Measurements from ENCODE around the gene BCORL1.

Gene BCORL1

GRCh38 chrX:130009658-130010223, 27.3 kb downstream of the BCORL1 start:
- no peak for DNase-seq

- DNase-seq, result no peak
Observed at GRCh38 chrX:130012683-130013082, 30.2 kb downstream of the BCORL1 start.

GRCh38 chrX:130013661-130014060, 31.2 kb downstream of the BCORL1 start:
- no peak for DNase-seq

- DNase-seq, result no peak
Observed at GRCh38 chrX:130014356-130014755, 31.9 kb downstream of the BCORL1 start.

GRCh38 chrX:130014770-130015169, 32.3 kb downstream of the BCORL1 start:
- DNase-seq, result no peak

GRCh38 chrX:130015181-130015580, 32.7 kb downstream of the BCORL1 start:
- DNase-seq, result no peak

GRCh38 chrX:130018143-130018542, 35.7 kb downstream of the BCORL1 start:
- no peak for DNase-seq

- DNase-seq, result no peak
Observed at GRCh38 chrX:130020661-130021324, 38.4 kb downstream of the BCORL1 start.

GRCh38 chrX:130024127-130024526, 41.7 kb downstream of the BCORL1 start:
- DNase-seq, result peak in 5 of 14 donors; percentile 13 to 30 (median 19)

GRCh38 chrX:130025256-130025655, 42.8 kb downstream of the BCORL1 start:
- DNase-seq, result no peak

GRCh38 chrX:130027569-130027968, 45.1 kb downstream of the BCORL1 start:
- no peak for DNase-seq

GRCh38 chrX:130028196-130028595, 45.8 kb downstream of the BCORL1 start:
- DNase-seq, result peak in 1 of 14 donors; percentile 3

GRCh38 chrX:130030826-130031225, 48.4 kb downstream of the BCORL1 start:
- peak in 6 of 14 donors; percentile 3 to 39 (median 14) for DNase-seq

GRCh38 chrX:130032552-130032951, 50.1 kb downstream of the BCORL1 start:
- no peak for DNase-seq

- DNase-seq, result no peak
Observed at GRCh38 chrX:130034178-130034577, 51.7 kb downstream of the BCORL1 start.

- no peak for DNase-seq
Observed at GRCh38 chrX:130039847-130040246, 57.4 kb downstream of the BCORL1 start.

GRCh38 chrX:130047416-130047815, 65.0 kb downstream of the BCORL1 start:
- no peak for DNase-seq

GRCh38 chrX:130048686-130049222, 66.3 kb downstream of the BCORL1 start:
- DNase-seq, result no peak

GRCh38 chrX:130049821-130050220, 67.4 kb downstream of the BCORL1 start:
- no peak for DNase-seq

GRCh38 chrX:130051176-130051845, 68.9 kb downstream of the BCORL1 start:
- DNase-seq, result no peak

GRCh38 chrX:130053236-130053635, 70.8 kb downstream of the BCORL1 start:
- no peak for DNase-seq

GRCh38 chrX:130055103-130055502, 72.7 kb downstream of the BCORL1 start:
- peak in 2 of 14 donors; percentile 4 to 16 for DNase-seq

- no peak for DNase-seq
Observed at GRCh38 chrX:130055899-130056298, 73.5 kb downstream of the BCORL1 start.

GRCh38 chrX:130057209-130057608, 74.8 kb downstream of the BCORL1 start:
- DNase-seq, result no peak

All from C1 segment of cervical spinal cord (tissue), 14 donors.